Adrenal gland (tissue), 12 donors: Measurements from ENCODE around the gene RPLP2. TPM values are rescaled to one million over a fixed set of nuclear protein-coding genes. Genes with fewer than 3 reads are reported as not detected.

Source experiments
- DNase-seq, 7 donors: peaks; one replicate each; pipeline ENCODE4 v3.0.0-alpha.2; 2019 to 2020
- H3K27ac ChIP-seq, 5 donors: fragments of 200-600 bp; sonication (generic) in 4 of 5; 1 replicate in 3 of 5; 2 replicates in 2 of 5; pipeline versions ENCODE4 v1.5.1 to v1.8.0; 2016 to 2020; ENCODE audit warnings: mild to moderate bottlenecking in 1 of 5
- H3K27me3 ChIP-seq: fragments of 200-600 bp; 2 replicates; pipeline ENCODE4 v1.8.0; 2021
- H3K36me3 ChIP-seq, 2 donors: fragments of 200-600 bp; replicated peaks in 1 of 2; 1 replicate in 1 of 2; 2 replicates in 1 of 2; pipeline versions ENCODE4 v1.5.1 to v1.8.0; 2018 to 2022
- H3K4me1 ChIP-seq, 2 donors: fragments of 200-600 bp; replicated peaks in 1 of 2; 1 replicate in 1 of 2; 2 replicates in 1 of 2; pipeline versions ENCODE4 v1.5.1 to v1.8.0; 2018 to 2021
- H3K4me3 ChIP-seq, 4 donors: fragments of 200-600 bp; sonication (generic) in 3 of 4; one replicate each; pipeline ENCODE4 v1.5.1; 2016 to 2018
- H3K9me3 ChIP-seq, 3 donors: fragments of 200-600 bp; sonication (generic) in 1 of 3; replicated peaks in 1 of 3; 1 replicate in 2 of 3; 2 replicates in 1 of 3; pipeline versions ENCODE4 v1.5.1 to v1.8.0; 2016 to 2021
- POLR2A ChIP-seq, 2 donors: fragments of 450-650 bp; IDR thresholded peaks; one replicate each; pipeline ENCODE4 v1.6.1; 2017; ENCODE audit warnings: antibody characterized with exemption in 2 of 2, mild to moderate bottlenecking in 2 of 2, moderate library complexity in 1 of 2
- WGBS, 4 donors: extraction: QIAGEN DNeasy Blood & Tissue Kit in 2 of 4; methylation state at CpG; one replicate each; pipeline versions ENCODE4 v1.1.5 to v1.1.7; 2013 to 2017; 5-methylcytosine and 5-hydroxymethylcytosine counted together
- intact Hi-C, 2 donors: fragments of 100-400 bp; cut with DNase I; formaldehyde crosslinking; loops; one replicate each; pipeline versions ENCODE4 v1.14.1 to v1.15.0; 2022 to 2023
- polyA plus RNA-seq, 3 donors: library from polyadenylated mRNA; stranded (reverse); fragments of 200-250 nt in 2 of 3; fragments of 350-450 nt in 1 of 3; fragmentation: Illumina TruSeq in 1 of 3; extraction: RNeasy Lipid Tissue Mini Kit (QIAGEN cat#74804) in 1 of 3; gene quantifications; one replicate each; pipeline ENCODE4 v1.2.3, GENCODE V29; 2013 to 2014
- total RNA-seq, 9 donors: library from RNA; depleted of rRNA in 4 of 9; stranded (reverse); fragments of >200 nt in 4 of 9; fragments of 120-200 nt in 1 of 9; fragmentation: NEBNext Ultra II Directional in 1 of 9; extraction: Animal tissue kit (Norgen Biotek cat#: 25700) in 1 of 9; gene quantifications; one replicate each; pipeline versions ENCODE4 v1.1.0 to v1.2.4, GENCODE V29; 2013 to 2023
- TF ChIP-seq, protein P1 (sequence below), 6 experiments: fragments of 450-650 bp in 4 of 6; fragments of 200-600 bp in 2 of 6; sonication (generic) in 1 of 6; IDR thresholded peaks; 1 replicate in 5 of 6; 2 replicates in 1 of 6; pipeline versions ENCODE4 v1.5.1 to v1.8.0; 2016 to 2021; ENCODE audit warnings: antibody characterized with exemption in 6 of 6, mild to moderate bottlenecking in 2 of 6, moderate library complexity in 1 of 6
- donor health status: healthy with polysubstance abuse.
- donor health status: Bipolar disorder and iron deficiency.
- donor health status: DM: yes; HTN: yes; CAD: no.
- donor health status: DM: no; HTN: no; CAD: no.
- donor health status: DM: no; HTN: no; CAD: no.
- donor health status: DM: yes; HTN: yes; CAD: no.

RPLP2 gene
- total and polyA plus RNA-seq, 12 donors, result 190 to 2,473 (median 1,248) TPM

DNA sequence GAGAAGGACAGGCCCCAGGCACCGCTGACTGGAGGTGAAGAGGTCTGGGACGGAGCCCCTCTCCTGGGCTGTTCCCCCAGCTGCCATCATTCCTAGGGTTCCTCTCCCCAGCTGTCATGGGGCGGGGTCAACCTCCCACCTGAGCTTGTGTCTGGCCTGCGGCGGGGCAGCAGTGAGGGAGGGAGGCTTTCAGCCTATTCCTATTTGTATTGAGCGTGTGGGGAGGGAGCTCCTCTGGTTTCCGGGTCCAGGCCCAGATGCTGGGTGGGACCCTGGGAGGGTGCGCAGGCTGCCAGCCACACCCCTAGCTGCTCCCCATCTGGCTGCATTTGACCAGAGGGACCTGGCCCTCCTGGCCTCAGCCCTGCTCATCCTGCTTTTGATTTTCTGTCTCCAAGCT lies 46.6 kb downstream of the RPLP2 start:
- Histone ChIP-seq H3K36me3 (no peaks in the 10 kb centered on the region), H3K9me3 (no peaks in the 10 kb centered on the region), H3K27ac (no peak overlapping the region), H3K4me3 (no peak overlapping the region), H3K27me3 (no peaks in the 10 kb centered on the region), H3K4me1 (peaks cover 0 to 10% of the 10 kb centered on the region in 2 donors)
- intact Hi-C loops, result no loop called here
- DNase-seq, result no peak
- WGBS, 4 donors, result 80 to 97% (median 86%) methylated on average over 5 to 8 of the region's 8 CpGs
- no peak for TF ChIP-seq POLR2A (IDR thresholded peaks at IDR 0.05)
- TF ChIP-seq, protein P1, sequence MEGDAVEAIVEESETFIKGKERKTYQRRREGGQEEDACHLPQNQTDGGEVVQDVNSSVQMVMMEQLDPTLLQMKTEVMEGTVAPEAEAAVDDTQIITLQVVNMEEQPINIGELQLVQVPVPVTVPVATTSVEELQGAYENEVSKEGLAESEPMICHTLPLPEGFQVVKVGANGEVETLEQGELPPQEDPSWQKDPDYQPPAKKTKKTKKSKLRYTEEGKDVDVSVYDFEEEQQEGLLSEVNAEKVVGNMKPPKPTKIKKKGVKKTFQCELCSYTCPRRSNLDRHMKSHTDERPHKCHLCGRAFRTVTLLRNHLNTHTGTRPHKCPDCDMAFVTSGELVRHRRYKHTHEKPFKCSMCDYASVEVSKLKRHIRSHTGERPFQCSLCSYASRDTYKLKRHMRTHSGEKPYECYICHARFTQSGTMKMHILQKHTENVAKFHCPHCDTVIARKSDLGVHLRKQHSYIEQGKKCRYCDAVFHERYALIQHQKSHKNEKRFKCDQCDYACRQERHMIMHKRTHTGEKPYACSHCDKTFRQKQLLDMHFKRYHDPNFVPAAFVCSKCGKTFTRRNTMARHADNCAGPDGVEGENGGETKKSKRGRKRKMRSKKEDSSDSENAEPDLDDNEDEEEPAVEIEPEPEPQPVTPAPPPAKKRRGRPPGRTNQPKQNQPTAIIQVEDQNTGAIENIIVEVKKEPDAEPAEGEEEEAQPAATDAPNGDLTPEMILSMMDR (IDR thresholded peaks at IDR 0.05), result no peak

DNA sequence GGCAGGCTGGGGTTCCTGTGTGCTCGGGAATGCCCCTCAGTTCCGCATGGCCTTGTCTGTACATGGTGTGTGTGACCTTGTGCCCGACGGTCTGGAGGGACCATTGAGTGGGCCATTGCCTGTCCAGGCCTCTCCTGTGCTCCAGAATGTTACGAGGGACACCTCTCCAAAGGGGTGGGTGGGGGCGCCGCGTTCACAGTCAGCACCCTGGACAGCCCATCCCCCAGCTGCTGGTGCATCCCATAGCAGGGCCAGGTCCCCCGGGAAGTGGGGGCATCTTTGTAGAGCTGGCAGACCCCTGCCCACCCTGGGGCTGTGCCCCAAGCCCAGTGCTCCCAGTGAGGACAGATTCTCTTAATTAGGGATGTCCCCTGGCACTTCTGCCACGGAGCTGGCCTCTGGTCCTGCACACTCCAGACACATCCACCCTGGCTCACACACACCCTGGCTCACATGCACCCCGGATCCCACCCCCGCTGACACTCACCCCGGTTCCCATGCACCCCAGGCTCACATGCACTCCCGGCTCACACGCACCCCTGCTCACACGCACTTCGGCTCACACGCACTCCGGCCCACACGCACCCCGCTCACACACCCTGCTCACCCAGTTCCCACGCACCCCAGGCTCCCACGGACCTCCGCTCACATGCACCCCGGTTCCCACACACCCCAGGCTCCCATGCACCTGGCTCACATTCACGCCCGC lies 48.4 kb downstream of the RPLP2 start:
- Histone ChIP-seq H3K9me3 (no peaks in the 10 kb centered on the region), H3K4me1 (peaks cover 0 to 19% of the 10 kb centered on the region in 2 donors), H3K36me3 (no peaks in the 10 kb centered on the region), H3K27ac (no peak overlapping the region), H3K27me3 (no peaks in the 10 kb centered on the region), H3K4me3 (no peak overlapping the region)
- TF ChIP-seq POLR2A (IDR thresholded peaks at IDR 0.05), result no peak
- TF ChIP-seq, protein P1 (IDR thresholded peaks at IDR 0.05), result no peak
- DNase-seq, result no peak
- intact Hi-C loops, result no loop called here
- 76 to 88% (median 84%) methylated on average over 18 to 27 of the region's 27 CpGs for WGBS, 4 donors

DNA sequence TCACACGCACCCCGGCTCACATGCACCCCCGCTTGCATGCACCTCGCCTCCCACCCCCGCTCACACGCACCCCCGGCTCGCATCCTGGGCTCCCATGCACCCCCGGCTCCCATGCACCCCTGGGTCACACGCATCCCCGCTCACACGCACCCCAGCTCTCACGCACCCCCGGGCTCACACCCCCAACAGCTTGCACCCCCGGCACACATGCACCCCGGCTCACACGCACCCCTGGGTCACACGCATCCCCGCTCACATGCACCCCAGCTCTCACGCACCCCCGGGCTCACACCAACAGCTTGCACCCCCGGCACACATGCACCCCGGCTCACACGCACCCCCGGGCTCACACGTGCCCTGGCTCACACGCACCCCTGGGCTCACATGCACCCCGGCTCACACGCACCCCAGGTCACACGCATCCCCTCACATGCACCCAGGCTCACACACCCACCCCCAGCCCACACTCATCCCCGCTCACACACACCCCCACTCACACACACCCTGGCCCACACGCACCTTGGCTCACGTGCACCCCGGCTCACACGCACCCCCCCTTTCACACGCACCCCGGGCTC lies 49.1 kb downstream of the RPLP2 start:
- no peak overlapping the region for H3K4me3 ChIP-seq
- H3K27me3 ChIP-seq, result no peaks in the 10 kb centered on the region
- H3K36me3 ChIP-seq, result no peaks in the 10 kb centered on the region
- intact Hi-C loops, result no loop called here
- no peak for TF ChIP-seq POLR2A (IDR thresholded peaks at IDR 0.05)
- TF ChIP-seq, protein P1 (IDR thresholded peaks at IDR 0.05), result no peak
- DNase-seq, result no peak
- no peaks in the 10 kb centered on the region for H3K9me3 ChIP-seq
- 83 to 87% (median 86%) methylated on average over 25 to 37 of the region's 37 CpGs for WGBS, 4 donors
- peaks cover 0 to 19% of the 10 kb centered on the region in 2 donors for H3K4me1 ChIP-seq
- no peak overlapping the region for H3K27ac ChIP-seq

DNA sequence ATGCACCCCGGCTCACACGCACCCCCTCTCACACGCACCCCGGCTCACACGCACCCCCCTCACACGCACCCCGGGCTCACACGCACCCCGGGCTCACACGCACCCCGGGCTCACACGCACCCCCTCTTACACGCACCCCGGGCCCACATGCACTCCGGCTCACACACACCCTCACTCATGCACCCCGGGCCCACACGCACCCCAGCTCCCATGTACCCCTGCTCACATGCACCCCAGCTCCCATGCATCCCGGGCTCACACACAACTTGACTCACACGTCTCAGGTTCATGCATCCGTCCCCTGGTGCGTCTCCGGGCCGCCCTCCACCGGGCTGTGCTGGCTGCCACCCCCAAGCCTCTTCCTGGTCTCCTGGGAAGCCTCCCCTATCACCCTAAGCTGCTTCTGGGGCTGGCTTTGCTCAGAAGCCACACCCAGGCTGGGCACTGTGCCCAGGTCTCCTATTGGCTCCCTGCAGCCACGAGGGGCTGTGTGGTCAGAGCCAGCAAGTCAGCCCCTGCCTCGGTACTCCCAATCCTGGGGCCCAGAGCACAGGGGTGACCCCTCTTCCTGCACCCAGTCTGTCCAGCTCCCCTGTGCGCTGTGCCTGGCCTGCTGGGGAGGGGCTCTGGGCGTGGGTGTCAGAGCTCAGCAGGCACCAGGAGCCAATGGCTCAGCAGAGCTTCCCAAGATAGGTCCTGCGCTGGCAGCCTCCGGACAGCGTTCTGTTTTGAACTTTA lies 49.8 kb downstream of the RPLP2 start:
- intact Hi-C loops, result loop anchor here in 1 of 2 donors (5.0 kb wide), 1 partner anchor 193 kb away; no protein-coding TSS in a partner anchor
- Histone ChIP-seq H3K27me3 (no peaks in the 10 kb centered on the region), H3K9me3 (no peaks in the 10 kb centered on the region), H3K36me3 (no peaks in the 10 kb centered on the region), H3K27ac (peak overlapping the region in 2 of 5 donors; percentile 41 to 59), H3K4me1 (peaks cover 0 to 19% of the 10 kb centered on the region in 2 donors), H3K4me3 (no peak overlapping the region)
- TF ChIP-seq, protein P1 (IDR thresholded peaks at IDR 0.05), result no peak
- no peak for TF ChIP-seq POLR2A (IDR thresholded peaks at IDR 0.05)
- DNase-seq, result peak in 6 of 7 donors; percentile 76 to 90 (median 84)
- 18 to 55% (median 38%) methylated on average over 4 to 30 of the region's 31 CpGs for WGBS, 4 donors
